ENCODE results near the gene SNX6.

DNA sequence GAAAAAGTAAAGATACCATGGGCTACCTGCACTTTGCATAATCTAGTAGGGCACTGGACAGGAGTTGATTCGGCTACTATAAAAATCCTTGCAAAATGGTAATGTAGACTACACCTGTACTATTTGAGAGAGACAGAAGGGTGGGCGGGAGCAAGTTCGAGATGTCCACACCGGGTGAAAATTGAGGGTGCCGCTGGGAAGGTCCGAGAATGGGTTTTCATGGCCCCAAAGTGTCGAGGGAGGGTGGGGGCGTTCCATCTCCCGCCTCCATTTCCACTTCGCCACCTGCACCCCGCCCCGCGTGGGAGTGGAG, 648 bp downstream of the SNX6 start:
- no peak for TF ChIP-seq BACH2 (CRISPR knock-in tag; IDR thresholded peaks at IDR 0.05; ENCODE audit: borderline replicate concordance)
- TF ChIP-seq SNAI2 (CRISPR knock-in tag; IDR thresholded peaks at IDR 0.05), result no peak
- no peak for TF ChIP-seq ZFP30 (CRISPR knock-in tag; IDR thresholded peaks at IDR 0.05)

All from SK-N-SH treated with all-trans-retinoic acid at 6 μM for 48 hours (cell line).